ENCODE data around the gene DNMT3A. TPM values are rescaled to one million over a fixed set of nuclear protein-coding genes. Genes with fewer than 3 reads are reported as not detected.

Gene DNMT3A
- total and polyA plus RNA-seq, 2 experiments from 2014 or later, result 47.2 to 80.4 TPM

DNA sequence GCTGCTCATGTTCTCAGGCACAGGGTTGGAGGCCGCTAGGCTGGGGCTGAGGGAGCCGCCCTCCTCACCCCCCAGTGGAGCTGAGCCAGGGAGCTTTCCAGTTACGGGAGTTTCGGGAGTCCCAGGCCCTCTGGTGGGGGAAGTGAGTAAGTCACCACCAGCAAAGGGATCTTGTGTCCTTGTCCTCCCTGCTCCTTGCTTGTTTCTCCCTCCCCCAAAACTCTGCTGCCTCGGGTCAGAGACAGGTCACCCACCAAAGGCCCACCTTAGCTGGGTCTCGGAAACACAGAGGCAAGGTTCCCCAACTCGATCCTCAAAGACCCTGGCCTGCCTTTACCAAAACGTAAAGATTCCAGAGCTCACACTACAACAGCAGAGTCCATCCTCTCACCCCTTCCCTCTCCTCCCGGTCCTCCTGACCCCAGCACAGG is 112.9 kb downstream of the DNMT3A start (continued):
- TF ChIP-seq ZNF462 (CRISPR knock-in tag; IDR thresholded peaks at IDR 0.05) (no peak), POLR2AphosphoS5 (IDR thresholded peaks at IDR 0.05; ENCODE audit: low read depth) (no peak), ZNF114 (CRISPR knock-in tag; IDR thresholded peaks at IDR 0.05) (no peak), JUNB (IDR thresholded peaks at IDR 0.05; ENCODE audit: unreplicated experiment) (no peak), NANOG (IDR thresholded peaks at IDR 0.05; ENCODE audit: borderline replicate concordance) (no peak), CREB1 (CRISPR knock-in tag; IDR thresholded peaks at IDR 0.05; ENCODE audit: low read depth) (no peak)

GRCh38 chr2:25227576-25227975 is 114.1 kb downstream of the DNMT3A start:
- no peaks in the 10 kb centered on the region for H3K9me2 ChIP-seq (ENCODE audit: insufficient read depth)
- H3K27me3 Mint-ChIP-seq (ENCODE audit: insufficient read depth, low read depth, poor library complexity), result peaks cover 29% of the 10 kb centered on the region
- H3K4me3 ChIP-seq, result no peak overlapping the region
- 0 out of 2 replicates have a peak overlapping the region, but pooled peaks have one; percentile 32 for H3K27ac ChIP-seq (ENCODE audit: low read depth)
- H3K4me2 ChIP-seq, result no peak overlapping the region
- peaks cover 37% of the 10 kb centered on the region for H3K4me1 Mint-ChIP-seq
- H2AFZ ChIP-seq, result no peak overlapping the region
- no peaks in the 10 kb centered on the region for H3K27me3 ChIP-seq (ENCODE audit: insufficient read depth)
- H3K9me3 Mint-ChIP-seq, result no peaks in the 10 kb centered on the region; the same call in 2 of the 3 replicates
- H3K4me3 Mint-ChIP-seq, result no peak overlapping the region
- H3K27ac Mint-ChIP-seq, result no peak overlapping the region
- peaks cover 22% of the 10 kb centered on the region; the same call in 1 of the 2 replicates for H3F3A ChIP-seq (replicated peaks; ENCODE audit: low read depth)
- peaks cover 5% of the 10 kb centered on the region; the same call in 1 of the 2 replicates for H4K20me1 ChIP-seq (replicated peaks; ENCODE audit: insufficient read depth)
- peak; percentile 4; the same call in 1 of the 3 replicates for ATAC-seq
- peaks cover 20% of the 10 kb centered on the region for H3K4me1 ChIP-seq (ENCODE audit: insufficient read depth)
- peaks cover 3% of the 10 kb centered on the region; the same call in 1 of the 2 replicates for H3K36me3 ChIP-seq (ENCODE audit: insufficient read depth)
- peaks cover 13% of the 10 kb centered on the region; the same call in 2 of the 3 replicates for H3K36me3 Mint-ChIP-seq (ENCODE audit: low read depth)
- no peaks in the 10 kb centered on the region for H3K79me2 ChIP-seq (replicated peaks; ENCODE audit: insufficient read depth)
- peak; percentile 69 for DNase-seq (ENCODE audit: low spot score)
- TF ChIP-seq NANOG (IDR thresholded peaks at IDR 0.05; ENCODE audit: borderline replicate concordance) (no peak), CTCF (conservative IDR thresholded peaks at IDR 0.05; ENCODE audit: low read depth in 2 of 2) (peak; percentile 46 to 59), REST (IDR thresholded peaks at IDR 0.05; ENCODE audit: unreplicated experiment) (no peak)

Data from GM23338 (cell line).